Activated effector memory CD4-positive, alpha-beta T cell treated with anti-CD3 and anti-CD28 coated beads, Interleukin-2, amount 50 U/mL, for 16 hours (primary cell): ENCODE results near the gene GLRA2.

ENCODE experiments used
- DNase-seq: peaks from one replicate; pipeline ENCODE4 v3.0.0-alpha.2; 2020

The GLRA2 gene

GRCh38 chrX:14529290-14529989 lies at the start of gene GLRA2:
Gene GLRA2, plus strand, starts transcription at chrX:14529536. Its CDS starts 522 bp downstream, at chrX:14530058.
- no peak for DNase-seq

GRCh38 chrX:14489437-14489836 lies 39.9 kb upstream of the GLRA2 start:
- DNase-seq = no peak

- DNase-seq = no peak
These were observed 37.6 kb upstream of the GLRA2 start for GRCh38 chrX:14491689-14492088.

GRCh38 chrX:14496674-14497073 lies 32.7 kb upstream of the GLRA2 start:
- DNase-seq = no peak

DNA sequence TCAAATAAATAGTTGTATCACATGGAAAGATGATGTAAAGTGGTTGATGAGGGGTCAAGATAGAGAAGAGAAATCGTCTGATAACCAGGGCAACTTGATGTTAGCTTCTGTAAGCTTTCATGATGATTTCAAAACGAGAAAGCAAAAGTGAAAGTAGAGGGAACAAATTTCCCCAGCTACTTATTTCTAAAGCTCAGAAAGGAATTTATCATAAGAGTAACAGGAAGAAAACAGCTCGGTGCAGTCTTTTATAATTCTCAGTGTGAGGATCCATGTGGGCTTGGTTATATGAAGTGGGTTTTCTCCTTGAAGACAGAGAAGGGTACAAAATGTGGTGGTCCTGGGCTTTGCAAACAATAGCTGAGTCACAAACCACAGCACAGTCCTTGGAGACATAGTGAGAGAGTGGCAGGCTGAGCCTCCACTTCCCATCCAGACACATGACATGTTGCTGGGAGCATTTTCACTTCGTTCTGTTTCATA lies 32.1 kb upstream of the GLRA2 start:
- peak; percentile 58 for DNase-seq

DNA sequence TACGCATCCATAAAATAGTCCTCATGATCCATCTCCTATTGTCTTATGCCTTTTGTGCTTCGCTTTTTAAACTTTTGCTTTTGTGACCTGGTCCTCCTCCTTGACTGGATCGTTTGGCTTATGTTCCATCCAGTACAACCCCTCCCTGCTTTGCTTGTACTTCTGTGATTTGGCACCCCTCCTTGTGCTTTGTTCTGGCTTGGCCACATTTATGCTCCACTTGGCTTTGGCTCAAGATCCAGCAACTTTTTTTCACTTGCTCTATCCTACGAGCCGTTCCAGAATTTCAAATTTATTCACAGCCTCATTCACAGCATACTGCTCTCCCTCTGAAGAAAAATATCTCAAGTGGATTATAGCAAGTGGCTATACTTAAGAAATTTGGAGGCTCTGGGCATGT lies 28.0 kb upstream of the GLRA2 start:
- no peak for DNase-seq

DNA sequence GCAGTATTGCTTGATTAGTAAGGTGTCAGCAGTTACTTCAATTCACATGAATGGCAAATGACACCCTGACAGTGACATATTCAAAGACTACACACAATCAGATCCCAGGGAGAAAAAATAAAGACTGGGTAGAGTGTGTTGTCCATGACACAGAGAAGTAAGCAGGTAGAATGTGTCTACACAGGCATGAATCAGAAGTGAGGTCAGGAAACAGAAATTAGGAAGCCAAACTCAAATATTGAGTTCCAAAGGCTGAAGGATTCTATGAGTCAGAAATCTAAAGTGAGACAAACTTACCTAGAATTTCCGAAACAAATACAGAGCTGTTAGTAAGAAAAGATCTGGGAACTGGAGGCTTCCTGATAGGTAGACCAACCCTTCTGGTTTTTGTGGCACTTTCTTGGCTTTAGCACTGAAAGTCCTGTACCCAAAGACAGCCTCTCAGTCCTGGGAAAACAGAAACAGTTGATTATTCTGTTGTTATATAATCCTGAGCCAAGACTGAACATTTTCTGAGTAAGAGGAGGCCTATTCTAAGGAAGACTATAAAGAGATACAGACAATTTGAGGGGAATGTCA lies 24.3 kb upstream of the GLRA2 start:
- DNase-seq = no peak

DNA sequence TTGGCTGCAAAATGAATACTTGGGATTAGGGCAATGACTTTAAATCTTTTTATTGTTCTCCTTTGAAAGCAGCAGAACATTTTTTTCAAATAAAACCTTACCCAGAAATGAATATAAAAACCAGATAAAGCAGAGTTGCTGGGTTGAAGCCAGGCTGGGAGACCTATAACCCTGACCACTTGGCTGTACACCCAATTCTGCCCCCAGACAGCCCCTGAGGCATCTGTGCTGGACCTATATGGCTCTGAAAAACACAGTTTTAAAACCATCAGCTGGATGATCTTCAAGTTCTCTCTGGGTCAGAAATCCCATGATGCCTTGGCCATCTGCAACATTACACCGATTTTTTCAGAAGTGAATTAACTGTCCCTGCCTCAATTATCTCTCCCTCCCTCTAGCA lies 23.7 kb upstream of the GLRA2 start:
- DNase-seq = no peak

GRCh38 chrX:14506866-14507265 lies 22.5 kb upstream of the GLRA2 start:
- DNase-seq = no peak

DNA sequence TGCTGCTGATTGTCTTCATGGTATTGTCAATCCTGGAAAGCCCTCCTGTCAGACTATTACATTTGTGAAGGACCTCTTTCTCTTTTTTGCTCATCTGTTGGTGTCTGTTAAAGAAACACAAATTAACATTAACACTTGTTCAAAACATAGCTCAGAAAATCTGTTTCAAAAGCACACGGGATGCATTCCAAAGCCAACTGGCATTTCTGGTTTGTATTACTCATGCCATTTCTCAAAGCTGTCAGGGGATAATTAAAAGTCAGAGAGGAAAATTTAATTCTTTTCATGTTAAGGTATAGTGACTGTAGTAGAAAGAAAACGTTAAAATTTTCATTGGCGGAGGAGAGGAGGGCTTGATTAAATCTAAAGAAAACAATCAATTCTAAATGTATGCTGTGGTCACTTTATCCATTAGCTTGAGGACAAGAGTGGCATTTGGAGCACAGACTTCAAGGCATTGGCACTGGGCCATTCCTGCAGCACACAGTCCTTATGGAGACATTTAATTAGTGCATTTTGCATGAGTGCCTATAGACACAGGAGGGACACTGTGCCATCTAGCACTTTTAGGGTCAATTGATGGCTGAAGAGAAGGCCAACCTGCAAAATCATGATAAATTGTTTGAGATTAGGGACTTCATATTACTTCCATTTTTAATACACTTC lies 21.2 kb upstream of the GLRA2 start:
- no peak for DNase-seq

DNA sequence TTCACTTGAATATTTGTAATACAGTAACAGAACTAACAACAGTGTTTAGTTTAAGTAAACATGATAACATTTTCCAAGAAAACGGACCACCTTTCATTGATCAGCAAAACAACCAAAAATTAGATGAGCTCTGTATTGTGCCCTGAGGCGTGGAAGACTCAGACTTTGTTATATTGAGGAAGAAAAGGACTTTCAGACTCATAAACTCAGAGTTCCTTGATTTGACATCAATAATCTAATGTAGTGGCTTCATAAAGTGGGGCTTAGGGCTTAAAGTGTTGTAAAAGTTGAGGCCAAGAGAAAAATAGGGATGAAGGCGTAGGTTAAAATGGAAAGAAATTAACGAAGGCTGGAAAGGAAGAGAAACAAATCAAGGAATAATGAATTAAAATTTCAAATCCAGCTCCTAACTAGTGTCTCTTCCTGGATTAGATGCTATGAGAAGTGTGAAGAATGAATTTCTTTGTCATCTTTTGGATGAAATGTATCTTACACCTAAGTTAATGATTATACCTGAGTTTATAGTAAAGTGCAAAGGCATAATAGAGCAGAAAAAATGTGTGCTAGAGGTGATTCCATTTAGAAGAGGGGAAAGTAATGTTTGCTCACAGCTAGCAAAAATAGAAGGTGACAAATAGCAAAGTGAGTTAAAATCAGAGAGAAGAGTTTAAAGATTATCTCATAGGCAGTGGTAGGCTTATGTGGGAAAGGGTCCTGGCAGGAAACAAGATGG lies 19.8 kb upstream of the GLRA2 start:
- DNase-seq = no peak

- DNase-seq = peak; percentile 74
These were observed 577 bp upstream of the GLRA2 start for GRCh38 chrX:14528629-14529289.

DNA sequence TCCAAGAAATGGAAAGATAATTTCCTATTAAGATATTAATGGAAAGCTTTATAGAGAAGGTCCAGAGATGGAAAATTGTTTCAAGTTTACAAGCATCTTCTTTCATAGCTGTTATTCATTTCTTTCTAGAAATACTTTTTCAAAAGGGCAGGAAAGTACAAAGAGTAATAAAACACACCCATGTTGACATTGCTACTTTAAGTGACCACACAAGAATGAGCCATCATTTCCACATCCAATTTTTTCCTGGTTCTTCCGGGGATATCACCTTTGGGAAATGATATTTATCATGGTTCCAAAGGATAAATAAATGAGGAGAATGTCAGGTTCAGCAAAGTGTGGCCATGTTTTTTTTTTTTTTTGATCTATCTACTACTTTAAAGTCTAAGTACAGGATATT lies 4.5 kb downstream of the GLRA2 start:
- no peak for DNase-seq

- no peak for DNase-seq
These were observed 16.9 kb downstream of the GLRA2 start for GRCh38 chrX:14546190-14546589.

GRCh38 chrX:14554131-14554715 lies 24.9 kb downstream of the GLRA2 start:
- no peak for DNase-seq

DNA sequence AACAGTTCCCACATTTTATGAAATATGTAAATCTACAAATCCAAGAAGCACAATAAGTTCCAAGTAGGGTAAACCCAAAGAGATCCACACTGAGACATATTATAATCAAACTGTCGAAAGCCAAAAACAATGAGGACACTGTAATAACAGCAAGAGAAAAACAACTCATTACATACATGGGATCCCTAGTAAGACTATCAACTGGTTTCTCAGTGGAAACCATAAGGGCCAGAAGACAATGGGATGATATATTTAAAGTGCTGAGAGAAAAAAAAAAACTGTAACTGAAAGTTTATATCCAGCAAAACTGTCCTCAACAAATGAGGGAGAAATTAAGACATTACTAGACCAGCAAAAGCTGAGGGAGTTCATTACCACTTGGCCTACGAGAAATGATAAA lies 34.7 kb downstream of the GLRA2 start:
- DNase-seq = no peak

- DNase-seq = no peak
These were observed 43.8 kb downstream of the GLRA2 start for GRCh38 chrX:14573161-14573560.

GRCh38 chrX:14581081-14581480 lies 51.7 kb downstream of the GLRA2 start:
- DNase-seq = no peak

- no peak for DNase-seq
These were observed 55.2 kb downstream of the GLRA2 start for GRCh38 chrX:14584548-14584947.

DNA sequence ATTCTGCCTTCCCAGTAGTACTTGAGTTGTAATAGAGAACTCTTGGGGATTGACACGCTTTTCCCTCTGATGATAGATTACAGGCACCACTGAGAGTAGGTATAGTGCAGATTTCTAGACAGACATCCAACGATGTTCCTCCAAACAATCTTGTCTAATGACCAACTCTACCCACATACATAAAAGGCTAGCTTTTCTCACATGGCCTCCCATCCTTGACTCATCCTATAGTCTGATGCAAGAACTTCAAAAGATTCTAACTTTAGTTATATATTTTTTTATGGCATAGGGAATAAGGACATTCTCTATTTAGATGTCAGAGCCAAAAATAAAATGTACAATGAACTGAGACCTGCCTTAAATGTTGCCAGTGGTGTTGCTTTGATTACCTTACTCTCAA lies 60.9 kb downstream of the GLRA2 start:
- no peak for DNase-seq

DNA sequence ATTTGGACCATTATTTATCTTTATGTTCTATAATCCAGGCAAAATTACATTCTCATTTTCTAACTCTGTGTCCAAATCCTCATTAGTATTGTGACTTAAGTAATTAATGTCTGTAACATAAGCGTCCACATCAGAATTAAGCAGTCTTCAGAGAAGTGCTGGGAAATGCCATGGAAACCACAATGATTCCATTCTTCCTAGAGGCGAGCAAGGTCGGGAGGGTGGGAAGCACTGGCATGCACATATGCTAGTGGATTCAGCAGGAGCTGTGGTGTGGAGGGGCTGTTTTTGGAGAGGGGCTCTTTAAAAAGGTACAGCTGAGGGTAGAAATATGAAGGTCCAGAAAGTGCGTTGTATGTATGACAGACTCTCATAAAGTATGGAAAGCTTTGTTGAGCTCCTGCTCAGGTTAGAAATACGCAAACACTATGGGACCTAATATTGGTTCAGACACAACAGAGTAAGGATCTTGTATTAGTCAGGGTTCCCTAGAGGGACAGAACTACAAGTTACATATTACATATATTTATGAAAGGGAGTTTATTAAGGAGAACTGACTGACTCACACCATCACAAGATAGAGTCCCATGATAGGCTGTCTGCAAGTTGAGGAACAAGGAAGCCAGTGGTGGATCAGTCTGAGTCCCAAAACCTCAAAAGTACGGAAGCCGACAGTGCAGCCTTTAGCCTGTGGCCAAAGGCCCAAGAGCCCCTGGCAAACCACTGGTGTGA lies 61.5 kb downstream of the GLRA2 start:
- DNase-seq = no peak

DNA sequence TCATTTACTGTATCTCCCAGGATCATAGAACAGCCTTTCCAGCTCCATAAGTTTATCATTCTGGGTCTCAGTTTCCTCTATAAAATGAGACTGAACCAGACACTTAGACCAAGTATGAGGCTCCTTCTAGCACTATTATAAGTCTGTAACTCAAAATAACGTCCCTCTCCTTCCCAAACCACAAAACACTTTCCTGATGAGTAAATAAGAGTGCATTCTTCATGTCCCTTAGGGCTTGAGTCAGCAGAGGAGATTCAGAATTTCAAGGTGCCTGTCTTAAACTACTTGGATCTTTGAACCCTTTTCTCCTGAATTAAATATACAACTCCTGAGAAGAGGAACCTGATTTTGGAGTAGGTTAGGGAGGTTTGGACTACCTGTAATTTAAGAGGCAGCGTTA lies 62.6 kb downstream of the GLRA2 start:
- no peak for DNase-seq
